GM23248 (cell line): ENCODE results near the gene MYCN.

ENCODE experiments used
- EZH2 ChIP-seq: fragments of 200-600 bp; sonication (generic); IDR thresholded peaks from 2 replicates; pipeline ENCODE4 v1.6.1; 2018; ENCODE audit warnings: antibody characterized with exemption, mild to moderate bottlenecking; ENCODE audit not compliant: insufficient read depth, poor library complexity, severe bottlenecking
- EZH2phosphoT487 ChIP-seq: fragments of 200-600 bp; sonication (generic); IDR thresholded peaks from 2 replicates; pipeline ENCODE4 v1.6.1; 2018; ENCODE audit warnings: antibody characterized with exemption, moderate library complexity, mild to moderate bottlenecking, low read depth; ENCODE audit not compliant: insufficient read depth

- no peak for TF ChIP-seq EZH2phosphoT487
- TF ChIP-seq EZH2, result no peak
Observed at GRCh38 chr2:15950088-15950952, 10.0 kb downstream of the MYCN start.
